Chondrocyte (in vitro differentiated cells): ENCODE data around the gene WFS1. TPM values are rescaled to one million over a fixed set of nuclear protein-coding genes. Genes with fewer than 3 reads are reported as not detected.

ENCODE experiments used
- DNase-seq: peaks from one replicate; pipeline ENCODE4 v3.0.0; 2021; ENCODE audit warnings: mixed read lengths, low spot score
- H3K27ac Mint-ChIP-seq: one replicate; pipeline ENCODE4 v1.8.0; 2021; ENCODE audit warnings: mild to moderate bottlenecking, moderate library complexity, mixed read lengths; ENCODE audit not compliant: unreplicated experiment
- H3K27me3 Mint-ChIP-seq: 2 replicates; pipeline ENCODE4 v1.8.0; 2021; ENCODE audit warnings: low read depth, mixed read lengths
- H3K36me3 Mint-ChIP-seq: 2 replicates; pipeline ENCODE4 v1.8.0; 2021; ENCODE audit warnings: low read depth, mixed read lengths
- H3K4me1 Mint-ChIP-seq: 2 replicates; pipeline ENCODE4 v1.8.0; 2021; ENCODE audit warnings: low read depth, mild to moderate bottlenecking, mixed read lengths
- H3K4me3 Mint-ChIP-seq: one replicate; pipeline ENCODE4 v1.8.0; 2021; ENCODE audit warnings: mild to moderate bottlenecking, moderate library complexity, mixed read lengths; ENCODE audit not compliant: unreplicated experiment
- H3K9me3 Mint-ChIP-seq: 2 replicates; pipeline ENCODE4 v1.8.0; 2021; ENCODE audit warnings: low read depth, mixed read lengths
- total RNA-seq: library from RNA; stranded (reverse); gene quantifications from 3 replicates; pipeline ENCODE4 v1.2.1, GENCODE V29; 2021
- TF ChIP-seq, protein P1 (sequence below): fragments of 200-600 bp; sonication (generic); IDR thresholded peaks from 2 replicates; pipeline ENCODE4 v1.5.0; 2021; ENCODE audit warnings: antibody characterized with exemption, mild to moderate bottlenecking, moderate library complexity

WFS1 gene
- total RNA-seq, 1 donor from 2014 or later, result 54.6 TPM

DNA sequence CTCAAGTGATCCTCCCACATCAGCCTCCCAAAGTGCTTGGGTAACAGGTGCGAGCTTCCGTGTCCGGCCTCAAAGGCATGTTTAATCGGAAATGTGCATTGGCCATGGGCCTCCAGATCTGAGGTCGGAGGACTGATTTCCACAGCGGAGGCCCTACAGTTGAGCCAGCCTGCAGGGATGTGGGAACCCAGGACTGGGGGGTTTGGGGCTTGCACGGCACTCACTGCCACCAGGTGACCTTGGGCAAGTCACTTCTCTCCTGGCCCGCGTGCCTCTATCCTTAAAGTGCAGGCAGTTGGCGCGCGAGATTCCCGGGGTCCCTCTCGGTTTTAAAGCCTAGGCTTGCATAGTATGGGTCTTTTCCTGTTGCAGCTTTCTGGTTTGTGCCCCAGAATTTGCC, 18.3 kb upstream of the WFS1 start:
- peaks cover 47% of the 10 kb centered on the region for H3K27me3 Mint-ChIP-seq
- H3K9me3 Mint-ChIP-seq, result no peaks in the 10 kb centered on the region

DNA sequence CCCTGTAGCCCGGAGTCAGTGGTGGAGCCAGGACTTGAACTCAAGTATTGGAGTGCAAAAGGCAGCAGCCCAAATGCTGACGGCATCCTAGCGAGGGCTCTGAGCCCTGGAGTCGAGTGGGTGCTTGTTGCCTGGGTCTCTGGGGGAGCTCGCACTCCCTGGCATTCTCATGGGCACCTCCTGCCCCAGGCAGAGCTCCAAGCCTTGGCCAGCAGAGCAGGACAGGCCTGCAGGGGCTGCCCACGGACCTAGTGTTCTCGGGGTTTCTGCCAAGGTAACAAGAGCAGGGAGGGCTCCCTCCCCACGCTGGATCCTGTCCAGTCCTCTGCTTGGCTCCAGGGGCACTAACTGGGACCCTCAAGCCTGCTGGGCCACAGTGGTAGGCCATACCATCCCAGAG, 17.6 kb upstream of the WFS1 start:
- DNase-seq, result peak; percentile 70
- Mint-ChIP-seq H3K36me3 (no peaks in the 10 kb centered on the region), H3K4me3 (no peak overlapping the region), H3K27ac (no peak overlapping the region), H3K4me1 (peaks cover 2% of the 10 kb centered on the region), H3K27me3 (peaks cover 43% of the 10 kb centered on the region), H3K9me3 (no peaks in the 10 kb centered on the region)
- TF ChIP-seq, protein P1, sequence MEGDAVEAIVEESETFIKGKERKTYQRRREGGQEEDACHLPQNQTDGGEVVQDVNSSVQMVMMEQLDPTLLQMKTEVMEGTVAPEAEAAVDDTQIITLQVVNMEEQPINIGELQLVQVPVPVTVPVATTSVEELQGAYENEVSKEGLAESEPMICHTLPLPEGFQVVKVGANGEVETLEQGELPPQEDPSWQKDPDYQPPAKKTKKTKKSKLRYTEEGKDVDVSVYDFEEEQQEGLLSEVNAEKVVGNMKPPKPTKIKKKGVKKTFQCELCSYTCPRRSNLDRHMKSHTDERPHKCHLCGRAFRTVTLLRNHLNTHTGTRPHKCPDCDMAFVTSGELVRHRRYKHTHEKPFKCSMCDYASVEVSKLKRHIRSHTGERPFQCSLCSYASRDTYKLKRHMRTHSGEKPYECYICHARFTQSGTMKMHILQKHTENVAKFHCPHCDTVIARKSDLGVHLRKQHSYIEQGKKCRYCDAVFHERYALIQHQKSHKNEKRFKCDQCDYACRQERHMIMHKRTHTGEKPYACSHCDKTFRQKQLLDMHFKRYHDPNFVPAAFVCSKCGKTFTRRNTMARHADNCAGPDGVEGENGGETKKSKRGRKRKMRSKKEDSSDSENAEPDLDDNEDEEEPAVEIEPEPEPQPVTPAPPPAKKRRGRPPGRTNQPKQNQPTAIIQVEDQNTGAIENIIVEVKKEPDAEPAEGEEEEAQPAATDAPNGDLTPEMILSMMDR, result peak; percentile 5

More for the DNA sequence above, 18.3 kb upstream of the WFS1 start:
- TF ChIP-seq, protein P1, result no peak
- H3K27ac Mint-ChIP-seq, result no peak overlapping the region
- peak; percentile 67 for DNase-seq
- no peak overlapping the region for H3K4me3 Mint-ChIP-seq
- no peaks in the 10 kb centered on the region for H3K4me1 Mint-ChIP-seq
- no peaks in the 10 kb centered on the region for H3K36me3 Mint-ChIP-seq

DNA sequence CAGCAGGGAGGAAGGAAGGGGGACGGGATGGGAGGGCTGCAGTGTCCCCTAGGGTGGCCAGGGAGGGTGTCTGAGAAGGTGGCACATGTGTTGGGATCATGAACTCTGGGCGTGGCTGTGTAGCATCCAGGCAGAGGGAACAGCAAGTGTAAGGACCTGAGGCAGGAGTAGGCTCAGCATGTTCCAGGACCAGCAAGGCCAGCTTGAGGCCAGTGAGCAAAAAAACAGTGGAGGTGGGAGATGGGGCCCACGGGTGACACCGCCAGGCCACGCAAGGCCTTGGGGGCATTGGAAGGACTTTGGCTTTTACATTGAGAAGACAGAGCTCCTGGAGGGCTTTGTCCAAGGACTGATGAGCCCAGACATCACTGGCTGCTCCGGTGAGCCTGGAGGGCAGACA, 16.5 kb upstream of the WFS1 start:
- no peaks in the 10 kb centered on the region for H3K9me3 Mint-ChIP-seq
- TF ChIP-seq, protein P1, result no peak
- no peaks in the 10 kb centered on the region for H3K36me3 Mint-ChIP-seq
- peaks cover 39% of the 10 kb centered on the region for H3K27me3 Mint-ChIP-seq
- no peak overlapping the region for H3K27ac Mint-ChIP-seq
- DNase-seq, result no peak
- H3K4me3 Mint-ChIP-seq, result no peak overlapping the region
- H3K4me1 Mint-ChIP-seq, result peaks cover 10% of the 10 kb centered on the region

DNA sequence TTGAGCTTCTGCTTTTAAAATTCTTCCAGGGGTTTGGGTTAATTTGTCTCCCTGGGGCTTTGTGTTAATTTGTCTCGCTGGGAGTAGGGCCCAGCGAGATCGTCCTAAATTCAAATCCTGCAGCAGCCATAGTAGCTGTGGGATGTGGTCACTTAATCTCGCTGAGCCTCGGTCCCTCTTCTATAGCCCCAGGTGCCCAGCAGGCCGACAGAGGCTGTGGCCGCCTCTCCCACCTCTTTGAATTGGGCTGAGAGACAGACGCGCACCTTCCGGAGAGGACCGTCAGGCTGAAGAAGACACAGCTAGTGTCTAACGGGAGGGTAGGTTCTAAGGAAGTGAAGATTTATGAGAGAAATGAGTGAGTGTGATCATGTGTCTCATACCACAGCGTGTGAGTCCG, 15.7 kb upstream of the WFS1 start:
- Mint-ChIP-seq H3K4me1 (peaks cover 10% of the 10 kb centered on the region), H3K27me3 (peaks cover 30% of the 10 kb centered on the region), H3K9me3 (no peaks in the 10 kb centered on the region), H3K27ac (no peak overlapping the region), H3K36me3 (no peaks in the 10 kb centered on the region), H3K4me3 (no peak overlapping the region)
- TF ChIP-seq, protein P1, result no peak
- peak; percentile 46 for DNase-seq

DNA sequence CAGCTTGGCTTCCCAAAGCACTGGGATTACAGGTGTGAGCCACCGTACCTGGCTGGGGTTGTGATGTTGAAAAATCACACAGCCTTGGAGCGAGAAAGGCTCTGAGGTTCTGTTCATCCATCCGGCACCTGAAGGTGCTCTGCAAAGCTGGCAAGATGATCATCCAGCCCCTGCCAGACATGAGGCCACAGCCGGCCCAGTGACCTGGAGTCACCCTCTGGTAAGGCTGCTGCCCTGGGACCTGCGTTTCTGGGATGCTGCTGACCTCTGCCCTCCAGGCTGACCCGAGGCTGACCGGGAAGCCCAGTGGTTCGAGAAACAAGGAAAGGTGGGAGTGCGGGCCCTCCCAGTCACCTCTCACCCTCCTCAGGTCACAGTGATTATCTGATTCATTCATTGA, 13.5 kb upstream of the WFS1 start:
- Mint-ChIP-seq H3K4me1 (peaks cover 10% of the 10 kb centered on the region), H3K36me3 (no peaks in the 10 kb centered on the region), H3K4me3 (no peak overlapping the region)

More for the DNA sequence above, 13.5 kb upstream of the WFS1 start:
- H3K27me3 Mint-ChIP-seq, result peaks cover 24% of the 10 kb centered on the region
- no peak overlapping the region for H3K27ac Mint-ChIP-seq
- H3K9me3 Mint-ChIP-seq, result no peaks in the 10 kb centered on the region
- TF ChIP-seq, protein P1, result no peak
- no peak for DNase-seq
